ENCODE measurements around the gene ZNF397.
A peak's percentile ranks its signal among the peaks of the same experiment; 100 is the strongest.

ZNF397 gene

GRCh38 chr18:35247412-35248249, 6.8 kb downstream of the ZNF397 start:
- no peak for DNase-seq

DNA sequence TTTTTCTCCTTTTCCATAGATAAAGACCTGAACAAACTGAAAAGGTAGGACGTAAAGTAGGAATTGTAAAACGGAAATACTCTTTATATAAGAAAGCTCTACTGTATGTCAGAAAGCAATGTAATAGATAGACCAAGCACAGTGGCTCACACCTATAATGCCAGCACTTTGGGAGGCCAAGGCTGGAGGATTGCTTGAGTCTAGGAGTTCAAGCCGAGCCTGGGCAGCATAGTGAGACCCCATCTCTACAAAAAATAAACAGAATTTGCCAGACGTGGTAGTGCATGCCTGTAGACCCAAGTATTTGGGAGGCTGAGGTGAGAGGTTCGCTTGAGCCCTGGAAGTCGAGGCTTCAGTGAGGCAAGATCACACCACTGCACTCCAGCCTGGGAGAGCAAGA, 7.6 kb downstream of the ZNF397 start:
- DNase-seq: no peak

GRCh38 chr18:35252466-35252865, 11.6 kb downstream of the ZNF397 start:
- DNase-seq: no peak

DNA sequence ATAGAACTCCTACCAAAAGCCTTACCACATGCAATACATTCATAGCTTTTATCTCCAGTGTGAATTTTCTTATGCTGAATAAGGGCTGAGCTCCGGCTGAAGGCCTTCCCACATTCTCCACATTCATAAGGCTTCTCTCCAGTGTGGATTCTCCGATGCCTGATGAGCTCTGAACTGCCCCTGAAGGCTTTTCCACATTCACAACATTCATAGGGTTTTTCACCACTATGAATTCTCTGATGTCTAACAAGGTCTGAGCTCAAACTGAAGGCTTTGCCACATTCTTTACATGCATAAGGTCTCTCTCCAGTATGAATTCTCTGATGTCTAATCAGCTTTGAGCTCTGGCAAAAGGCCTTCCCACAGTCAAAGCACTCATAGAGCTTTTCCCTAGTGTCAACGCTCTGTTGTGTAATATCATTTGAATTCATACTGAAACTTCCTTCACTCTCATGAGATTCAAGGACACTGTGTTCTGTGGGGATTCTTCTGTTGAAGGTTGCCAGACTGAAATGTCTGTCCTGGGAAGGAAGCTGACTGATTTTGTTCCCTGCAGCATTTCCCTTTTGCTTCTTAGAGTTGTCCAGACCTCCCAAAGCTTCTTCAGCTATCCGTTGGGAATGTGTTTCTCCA, 12.9 kb downstream of the ZNF397 start:
- no peak for DNase-seq

- no peak for DNase-seq
Observed at GRCh38 chr18:35256947-35257346, 16.1 kb downstream of the ZNF397 start.

DNA sequence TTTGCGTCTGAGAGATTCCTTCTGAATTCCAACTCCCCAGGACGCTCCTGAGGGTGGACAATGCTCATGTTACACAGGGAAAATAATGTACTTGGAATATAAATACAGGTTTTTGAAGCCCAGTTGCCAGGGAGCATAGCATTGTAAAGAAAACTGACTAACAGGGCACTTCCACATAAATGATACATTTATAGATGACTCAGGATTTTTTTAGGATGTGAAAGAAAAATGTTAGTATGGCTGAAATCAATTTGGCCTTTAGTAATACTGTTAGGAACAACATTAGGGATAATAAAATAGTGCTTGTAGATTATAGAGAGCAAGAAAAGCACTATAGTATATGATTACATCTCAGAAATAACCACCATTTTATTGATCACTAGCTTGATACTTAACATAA, 23.6 kb downstream of the ZNF397 start:
- DNase-seq: no peak

GRCh38 chr18:35267161-35267651, 26.4 kb downstream of the ZNF397 start:
- peak; percentile 92 for DNase-seq

- peak; percentile 24 for DNase-seq
Observed at GRCh38 chr18:35267809-35268208, 27.0 kb downstream of the ZNF397 start.

- DNase-seq: no peak
Observed at GRCh38 chr18:35268821-35269220, 28.0 kb downstream of the ZNF397 start.

DNA sequence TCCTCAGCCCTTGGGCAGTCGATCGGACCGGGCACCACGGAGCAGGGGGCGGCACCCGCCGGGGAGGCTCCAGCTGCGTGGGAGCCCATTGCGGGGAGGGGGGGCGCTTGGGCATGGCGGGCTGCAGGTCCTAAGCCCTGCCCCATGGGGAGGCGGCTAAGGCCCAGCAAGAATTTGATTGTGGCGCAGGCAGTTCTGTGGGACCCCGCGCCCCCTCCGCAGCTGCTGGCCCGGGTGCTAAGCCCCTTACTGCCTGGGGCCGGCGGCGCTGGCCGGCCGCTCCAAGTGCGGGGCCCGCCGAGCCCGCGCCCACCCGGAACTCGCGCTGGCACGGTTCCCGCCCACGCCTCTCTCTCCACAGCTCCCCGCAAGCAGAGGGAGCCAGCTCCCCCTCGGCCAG, 30.8 kb downstream of the ZNF397 start:
- DNase-seq: no peak

DNA sequence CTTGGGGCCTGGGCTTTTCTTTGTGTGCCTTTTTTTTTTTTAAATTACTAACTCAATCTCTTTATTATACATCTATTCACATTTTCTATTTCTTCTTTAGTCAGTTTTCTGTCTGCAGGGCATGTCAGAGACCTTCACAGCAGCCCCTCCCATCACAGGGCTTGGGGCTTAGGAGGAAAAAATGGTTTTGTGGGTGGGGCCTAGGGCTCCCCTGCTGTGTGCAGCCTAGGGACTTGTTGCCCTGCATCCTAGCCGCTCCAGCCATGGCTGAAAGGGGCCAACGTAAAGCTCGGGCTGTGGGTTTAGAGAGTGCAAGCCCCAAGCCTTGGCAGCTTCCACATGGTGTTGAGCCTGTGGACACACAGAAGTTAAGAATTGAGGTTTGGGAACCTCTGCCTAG, 35.4 kb downstream of the ZNF397 start:
- DNase-seq: no peak

GRCh38 chr18:35277633-35278032, 36.8 kb downstream of the ZNF397 start:
- DNase-seq: no peak

DNA sequence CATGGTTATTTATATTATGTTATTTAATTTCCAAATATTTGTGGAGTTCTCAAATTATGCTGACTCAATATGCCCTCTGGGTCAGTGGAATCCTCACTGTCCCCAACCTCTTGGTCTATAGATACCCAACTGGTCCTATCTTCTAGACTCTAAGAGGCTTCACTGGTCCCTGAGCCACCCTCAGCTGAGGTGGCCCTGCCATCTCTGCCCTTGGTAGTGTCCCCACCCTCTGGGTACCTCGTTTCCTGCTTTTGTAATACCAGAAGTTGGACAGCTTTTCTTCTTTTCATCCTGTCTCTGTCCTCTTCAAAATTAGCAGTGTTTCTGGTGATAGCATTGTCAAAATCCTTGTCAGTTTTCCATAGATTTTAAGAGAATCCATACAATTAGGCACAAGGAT, 37.3 kb downstream of the ZNF397 start:
- DNase-seq: no peak

DNA sequence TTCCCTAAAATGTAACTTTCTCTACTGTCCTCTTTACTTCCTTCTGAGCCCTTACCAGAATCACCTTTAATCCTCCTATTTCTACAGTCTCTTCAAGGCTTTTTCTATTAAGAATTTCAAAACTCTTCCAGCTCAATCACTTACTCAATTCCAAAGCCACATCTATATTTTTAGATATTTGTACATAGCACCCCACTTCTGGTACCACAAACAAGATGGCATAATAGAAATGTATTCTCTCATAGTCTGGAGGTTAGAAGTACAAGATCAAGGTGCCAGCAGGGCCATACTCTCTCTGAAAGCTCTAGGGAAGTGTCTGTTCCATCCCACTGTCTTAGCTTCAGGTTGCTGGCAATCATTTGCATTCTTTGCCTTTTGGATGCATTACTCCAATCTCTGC, 38.1 kb downstream of the ZNF397 start:
- DNase-seq: no peak

- DNase-seq: no peak
Observed at GRCh38 chr18:35282353-35282752, 41.5 kb downstream of the ZNF397 start.

- DNase-seq: no peak
Observed at GRCh38 chr18:35283923-35284794, 43.3 kb downstream of the ZNF397 start.

DNA sequence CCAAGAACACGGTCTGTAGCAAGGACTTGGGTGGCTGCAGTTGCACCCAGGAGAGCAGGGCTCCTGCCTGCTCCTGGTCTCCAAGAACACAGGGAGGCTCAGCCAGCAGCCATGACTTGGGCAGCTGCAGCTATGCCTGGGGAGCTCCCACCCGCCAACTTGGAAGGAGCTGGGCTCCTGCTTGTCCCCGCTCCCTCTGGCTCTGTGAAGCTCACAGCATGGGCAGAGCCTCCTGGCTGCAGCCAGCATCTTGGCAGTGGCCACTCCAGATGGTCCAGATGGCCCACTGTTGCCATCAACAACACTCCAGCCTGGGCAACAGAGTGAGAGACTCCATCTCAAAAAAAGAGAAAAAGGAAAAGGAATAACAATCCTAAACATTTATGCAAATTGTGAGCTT, 44.0 kb downstream of the ZNF397 start:
- no peak for DNase-seq

GRCh38 chr18:35289293-35289692, 48.5 kb downstream of the ZNF397 start:
- DNase-seq: no peak

- peak; percentile 48 for DNase-seq
Observed at GRCh38 chr18:35289727-35290093, 48.9 kb downstream of the ZNF397 start.

GRCh38 chr18:35290094-35290735, 49.4 kb downstream of the ZNF397 start, which contains the start of gene ZSCAN30:
TSS of gene ZSCAN30 (minus strand) at chr18:35290229. CDS start at chr18:35264352, 25,877 bp downstream.
- peak; percentile 97 for DNase-seq

DNA sequence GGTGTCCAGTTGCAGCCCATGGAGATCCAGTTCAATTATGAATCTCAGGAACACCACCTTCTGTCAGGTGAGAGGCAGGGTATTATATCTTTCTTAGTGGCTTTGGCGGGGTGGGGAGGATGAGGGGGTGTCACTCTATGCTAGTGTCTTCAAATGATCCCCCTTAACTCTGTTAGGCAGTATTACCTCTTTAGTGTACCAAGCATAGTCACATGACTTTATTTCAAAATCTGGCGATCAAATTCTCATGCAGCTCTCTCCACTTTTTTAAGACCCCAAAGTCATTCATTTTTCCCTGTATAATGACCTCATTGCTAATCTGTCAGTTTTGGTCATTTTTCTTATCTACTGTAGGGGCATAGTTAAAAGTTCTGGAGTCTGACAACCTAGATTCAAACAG, 50.3 kb downstream of the ZNF397 start:
- no peak for DNase-seq

- no peak for DNase-seq
Observed at GRCh38 chr18:35296060-35296459, 55.2 kb downstream of the ZNF397 start.

DNA sequence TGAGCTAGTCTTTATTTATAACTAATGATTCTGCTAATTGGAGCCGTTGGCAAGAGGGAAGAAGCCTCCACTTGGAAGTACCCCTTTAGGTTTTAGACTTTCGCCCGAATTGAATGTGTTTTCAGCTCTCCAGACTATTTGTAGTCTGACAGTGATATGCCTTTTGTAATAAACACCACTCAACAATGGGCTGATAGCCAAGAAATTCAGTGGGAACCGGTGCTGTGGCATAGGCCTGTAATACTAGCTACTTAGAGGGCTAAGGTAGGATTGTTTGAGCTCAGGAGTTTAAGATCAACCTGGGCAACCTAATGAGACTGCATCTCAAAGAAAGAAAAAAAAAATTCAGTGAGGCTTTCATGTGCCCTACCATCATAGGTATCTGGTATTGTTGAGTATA, 62.8 kb downstream of the ZNF397 start:
- no peak for DNase-seq
